ENCODE results near the gene PRDM11.
"Not testable (repeated sequence)": the region's sequence is repeated elsewhere in the genome, so short reads cannot be mapped to it uniquely, and the experiment has no call there.

The PRDM11 gene

GRCh38 chr11:45225277-45225676 is 78.8 kb downstream of the PRDM11 start:
- H3K27ac ChIP-seq = no peak overlapping the region

GRCh38 chr11:45225961-45226871 is 79.8 kb downstream of the PRDM11 start:
- Histone ChIP-seq H3K4me3 (no peak overlapping the region), H3K27ac (no peak overlapping the region)

More at GRCh38 chr11:45225277-45225676, 78.8 kb downstream of the PRDM11 start:
- no peak overlapping the region for H3K4me3 ChIP-seq

- no peak overlapping the region for H3K4me3 ChIP-seq
- H3K27ac ChIP-seq = no peak overlapping the region
Measured at GRCh38 chr11:45226901-45227300, 80.5 kb downstream of the PRDM11 start.

GRCh38 chr11:45227836-45228235 is 81.4 kb downstream of the PRDM11 start:
- no peak overlapping the region for H3K4me3 ChIP-seq
- no peak overlapping the region for H3K27ac ChIP-seq

GRCh38 chr11:45229401-45230020 is 83.1 kb downstream of the PRDM11 start:
- no peak overlapping the region for H3K4me3 ChIP-seq
- H3K27ac ChIP-seq = no peak overlapping the region

- H3K27ac ChIP-seq = no peak overlapping the region
- H3K4me3 ChIP-seq = no peak overlapping the region
Measured at GRCh38 chr11:45232341-45233080, 86.1 kb downstream of the PRDM11 start.

GRCh38 chr11:45233121-45233803 is 86.8 kb downstream of the PRDM11 start:
- H3K4me3 ChIP-seq = no peak overlapping the region
- H3K27ac ChIP-seq = no peak overlapping the region

- no peak overlapping the region for H3K27ac ChIP-seq
- no peak overlapping the region for H3K4me3 ChIP-seq
Measured at GRCh38 chr11:45233804-45234170, 87.3 kb downstream of the PRDM11 start.

GRCh38 chr11:45234306-45235006 is 88.0 kb downstream of the PRDM11 start:
- Histone ChIP-seq H3K27ac (no peak overlapping the region), H3K4me3 (no peak overlapping the region)

GRCh38 chr11:45237711-45238315 is 91.4 kb downstream of the PRDM11 start:
- no peak overlapping the region for H3K4me3 ChIP-seq
- H3K27ac ChIP-seq = no peak overlapping the region

- Histone ChIP-seq H3K4me3 (no peak overlapping the region), H3K27ac (no peak overlapping the region)
Measured at GRCh38 chr11:45238724-45239123, 92.3 kb downstream of the PRDM11 start.

GRCh38 chr11:45239733-45240132 is 93.3 kb downstream of the PRDM11 start:
- H3K27ac ChIP-seq = no peak overlapping the region
- no peak overlapping the region for H3K4me3 ChIP-seq

GRCh38 chr11:45243967-45244366 is 97.5 kb downstream of the PRDM11 start:
- Histone ChIP-seq H3K4me3 (no peak overlapping the region), H3K27ac (no peak overlapping the region)

GRCh38 chr11:45245218-45246045 is 99.0 kb downstream of the PRDM11 start:
- Histone ChIP-seq H3K27ac (no peak overlapping the region), H3K4me3 (no peak overlapping the region)

GRCh38 chr11:45246241-45246640 is 99.8 kb downstream of the PRDM11 start:
- H3K4me3 ChIP-seq = no peak overlapping the region
- no peak overlapping the region for H3K27ac ChIP-seq

GRCh38 chr11:45247433-45247832 is 101.0 kb downstream of the PRDM11 start:
- no peak overlapping the region for H3K27ac ChIP-seq
- H3K4me3 ChIP-seq = no peak overlapping the region

GRCh38 chr11:45248501-45249011 is 102.1 kb downstream of the PRDM11 start:
- Histone ChIP-seq H3K4me3 (no peak overlapping the region), H3K27ac (no peak overlapping the region)

- not testable (repeated sequence) for H3K4me3 ChIP-seq, H3K27ac ChIP-seq
Measured at GRCh38 chr11:45249372-45249771, 102.9 kb downstream of the PRDM11 start.

Measured in skin epidermis (tissue), 12 donors.